Suprapubic skin (tissue), 4 donors: ENCODE measurements around the gene GNAL. TPM values are rescaled to one million over a fixed set of nuclear protein-coding genes. Genes with fewer than 3 reads are reported as not detected.

ENCODE experiments used
- DNase-seq, 2 donors: peaks; one replicate each; pipeline ENCODE4 v3.0.0-alpha.2; 2019; ENCODE audit warnings: low spot score in 2 of 2
- H3K27ac ChIP-seq: fragments of 200-600 bp; sonication (generic); one replicate; pipeline ENCODE4 v1.5.1; 2019
- H3K27me3 ChIP-seq: fragments of 200-600 bp; sonication (generic); one replicate; pipeline ENCODE4 v1.5.1; 2019
- H3K36me3 ChIP-seq: fragments of 200-600 bp; sonication (generic); one replicate; pipeline ENCODE4 v1.5.1; 2019
- H3K4me1 ChIP-seq: fragments of 200-600 bp; sonication (generic); one replicate; pipeline ENCODE4 v1.5.1; 2019
- H3K4me3 ChIP-seq: fragments of 200-600 bp; sonication (generic); one replicate; pipeline ENCODE4 v1.5.1; 2019; ENCODE audit warnings: mild to moderate bottlenecking
- H3K9me3 ChIP-seq: fragments of 200-600 bp; sonication (generic); one replicate; pipeline ENCODE4 v1.5.1; 2019
- EP300 ChIP-seq: sonication (generic); formaldehyde crosslinking; IDR thresholded peaks from one replicate; pipeline ENCODE4 v1.6.1; 2017; ENCODE audit warnings: antibody characterized with exemption
- POLR2A ChIP-seq, 2 donors: fragments of 450-650 bp; IDR thresholded peaks; one replicate each; pipeline ENCODE4 v1.6.1; 2017; ENCODE audit warnings: antibody characterized with exemption in 2 of 2, mild to moderate bottlenecking in 2 of 2, moderate library complexity in 2 of 2
- WGBS: methylation state at CpG from one replicate; pipeline ENCODE4 v1.1.5; 2018; 5-methylcytosine and 5-hydroxymethylcytosine counted together
- total RNA-seq, 4 donors: library from RNA; depleted of rRNA; stranded (reverse); fragments of >200 nt; gene quantifications; one replicate each; pipeline ENCODE4 v1.1.0, GENCODE V29; 2016

GNAL gene
- total RNA-seq, 4 donors from 2014 or later = 8.7 to 17.2 (median 15.0) TPM

- Histone ChIP-seq H3K9me3 (no peaks in the 10 kb centered on the region), H3K27ac (no peak overlapping the region), H3K4me1 (no peaks in the 10 kb centered on the region), H3K27me3 (no peaks in the 10 kb centered on the region), H3K36me3 (no peaks in the 10 kb centered on the region), H3K4me3 (no peak overlapping the region)
- DNase-seq = no peak
- TF ChIP-seq POLR2A (IDR thresholded peaks at IDR 0.05) (no peak), EP300 (no peak)
- WGBS = 90% methylated on average over 8 of the region's 14 CpGs
Observed at GRCh38 chr18:11932393-11932792, 243.3 kb downstream of the GNAL start.

Other genes with a start within 250 kb of the GNAL start
- gene SLC35G4, start 79.7 kb upstream of the GNAL start, total RNA-seq = not detected
- gene CHMP1B, start 162.1 kb downstream of the GNAL start, total RNA-seq = 100 to 1,000 TPM in 1 of 4 donors, 10 to 100 TPM in 3; 53.9 to 123 (median 80.4) TPM
- gene MPPE1, start 219.1 kb downstream of the GNAL start, total RNA-seq = 10 to 100 TPM; 28.2 to 84.2 (median 40.3) TPM